ENCODE results near the gene NUP62.
"Not testable (repeated sequence)": the region's sequence is repeated elsewhere in the genome, so short reads cannot be mapped to it uniquely, and the experiment has no call there.

NUP62 gene

GRCh38 chr19:49924881-49925210, 4.5 kb downstream of the NUP62 start:
- DNase-seq (ENCODE audit: low read depth), result not testable (repeated sequence)

- DNase-seq (ENCODE audit: low read depth), result no peak
Measured at GRCh38 chr19:49924004-49924880, 5.1 kb downstream of the NUP62 start.

GRCh38 chr19:49923055-49924003, 6.0 kb downstream of the NUP62 start:
- no peak for DNase-seq (ENCODE audit: low read depth)

- peak; percentile 43 for DNase-seq (ENCODE audit: low read depth)
Measured at GRCh38 chr19:49921871-49922795, 7.2 kb downstream of the NUP62 start.

- DNase-seq (ENCODE audit: low read depth), result no peak
Measured at GRCh38 chr19:49920624-49921363, 8.5 kb downstream of the NUP62 start.

- no peak for DNase-seq (ENCODE audit: low read depth)
Measured at GRCh38 chr19:49918089-49918488, 11.2 kb downstream of the NUP62 start.

- no peak for DNase-seq (ENCODE audit: low read depth)
Measured at GRCh38 chr19:49916839-49917733, 12.2 kb downstream of the NUP62 start.

GRCh38 chr19:49915271-49915670, 14.0 kb downstream of the NUP62 start:
- DNase-seq (ENCODE audit: low read depth), result no peak

GRCh38 chr19:49913720-49914119, 15.6 kb downstream of the NUP62 start:
- DNase-seq (ENCODE audit: low read depth), result no peak

GRCh38 chr19:49912965-49913685, 16.2 kb downstream of the NUP62 start:
- no peak for DNase-seq (ENCODE audit: low read depth)

- no peak for DNase-seq (ENCODE audit: low read depth)
Measured at GRCh38 chr19:49911381-49912145, 17.7 kb downstream of the NUP62 start.

- DNase-seq (ENCODE audit: low read depth), result no peak
Measured at GRCh38 chr19:49910179-49910578, 19.1 kb downstream of the NUP62 start.

- no peak for DNase-seq (ENCODE audit: low read depth)
Measured at GRCh38 chr19:49908480-49909420, 20.6 kb downstream of the NUP62 start.

- DNase-seq (ENCODE audit: low read depth), result no peak
Measured at GRCh38 chr19:49907745-49908446, 21.4 kb downstream of the NUP62 start.

GRCh38 chr19:49906879-49907564, 22.3 kb downstream of the NUP62 start:
- no peak for DNase-seq (ENCODE audit: low read depth)

- no peak for DNase-seq (ENCODE audit: low read depth)
Measured at GRCh38 chr19:49904136-49904535, 25.2 kb downstream of the NUP62 start.
